Stimulated activated CD4-positive, alpha-beta T cell treated with anti-CD3 and anti-CD28 coated beads, TNF-alpha, amount 100 ng/mL, for 48 hours (primary cell): Measurements from ENCODE around the gene CTDNEP1.

ENCODE experiments used
- DNase-seq, 3 donors: peaks; one replicate each; pipeline ENCODE4 v3.0.0-alpha.2; 2020; ENCODE audit warnings: low read depth in 3 of 3

The CTDNEP1 gene

GRCh38 chr17:7215652-7216180 is 35.8 kb downstream of the CTDNEP1 start:
- DNase-seq, result no peak

- DNase-seq, result no peak
Observed at GRCh38 chr17:7215136-7215638, 36.3 kb downstream of the CTDNEP1 start.

GRCh38 chr17:7214300-7215135 is 37.0 kb downstream of the CTDNEP1 start:
- peak; percentile 99 to 100 (median 100) for DNase-seq

GRCh38 chr17:7213895-7214299 is 37.6 kb downstream of the CTDNEP1 start:
- DNase-seq, result no peak

GRCh38 chr17:7211491-7212273 is 39.9 kb downstream of the CTDNEP1 start:
- no peak for DNase-seq

GRCh38 chr17:7208754-7209460 is 42.6 kb downstream of the CTDNEP1 start:
- DNase-seq, result no peak

GRCh38 chr17:7208027-7208571 is 43.4 kb downstream of the CTDNEP1 start:
- no peak for DNase-seq

GRCh38 chr17:7207120-7208001 is 44.2 kb downstream of the CTDNEP1 start:
- no peak for DNase-seq

- DNase-seq, result no peak
Observed at GRCh38 chr17:7205561-7205960, 46.0 kb downstream of the CTDNEP1 start.

GRCh38 chr17:7204828-7205461 is 46.6 kb downstream of the CTDNEP1 start:
- DNase-seq, result peak; percentile 72 to 88 (median 82)

GRCh38 chr17:7204336-7204735 is 47.2 kb downstream of the CTDNEP1 start:
- no peak for DNase-seq

- DNase-seq, result no peak
Observed at GRCh38 chr17:7203391-7203790, 48.1 kb downstream of the CTDNEP1 start.

GRCh38 chr17:7196651-7197401 is 54.7 kb downstream of the CTDNEP1 start:
- DNase-seq, result no peak

- DNase-seq, result no peak
Observed at GRCh38 chr17:7195971-7196370, 55.6 kb downstream of the CTDNEP1 start.
